Natural killer cell (primary cell): Measurements from ENCODE around the gene SMTNL1. TPM values are rescaled to one million over a fixed set of nuclear protein-coding genes. Genes with fewer than 3 reads are reported as not detected.

Experiments
- ATAC-seq, 3 donors: fragments of 150-1000 bp in 2 of 3; fragments of 200-7000 bp in 1 of 3; cut with Tn5 transposase; 1 replicate in 1 of 3; 2 replicates in 2 of 3; pipeline ENCODE4 v1.10.0; 2021; ENCODE audit warnings: mild to moderate bottlenecking in 2 of 3, moderate library complexity in 2 of 3
- DNase-seq, 2 donors: peaks; one replicate each; pipeline versions ENCODE4 v3.0.0 to v3.0.0-alpha.2; 2013 to 2021; ENCODE audit warnings: mixed read lengths in 1 of 2
- H3K27ac ChIP-seq: one replicate; pipeline ENCODE4 v1.5.1; 2013; ENCODE audit warnings: mild to moderate bottlenecking, low read length
- H3K27me3 ChIP-seq: one replicate; pipeline ENCODE4 v1.6.1; 2013; ENCODE audit warnings: low read length; ENCODE audit not compliant: control insufficient read depth, insufficient read depth
- H3K36me3 ChIP-seq: one replicate; pipeline ENCODE4 v1.6.1; 2013; ENCODE audit warnings: low read length; ENCODE audit not compliant: control insufficient read depth, insufficient read depth
- H3K4me1 ChIP-seq: one replicate; pipeline ENCODE4 v1.6.1; 2013; ENCODE audit warnings: low read length; ENCODE audit not compliant: control insufficient read depth, insufficient read depth
- H3K4me3 ChIP-seq: one replicate; pipeline ENCODE4 v1.5.1; 2013; ENCODE audit warnings: low read length
- H3K9me3 ChIP-seq: one replicate; pipeline ENCODE4 v1.6.1; 2013; ENCODE audit warnings: low read length; ENCODE audit not compliant: control insufficient read depth, insufficient read depth
- H3K27ac Mint-ChIP-seq, 2 donors: one replicate each; pipeline ENCODE4 v1.8.0; 2022; ENCODE audit warnings: mild to moderate bottlenecking in 2 of 2, mixed read lengths in 2 of 2, moderate library complexity in 1 of 2
- H3K27me3 Mint-ChIP-seq, 2 donors: one replicate each; pipeline ENCODE4 v1.8.0; 2022; ENCODE audit warnings: low read depth in 2 of 2, mixed read lengths in 2 of 2
- H3K36me3 Mint-ChIP-seq: one replicate; pipeline ENCODE4 v1.8.0; 2022; ENCODE audit warnings: mixed read lengths
- H3K4me1 Mint-ChIP-seq, 2 donors: one replicate each; pipeline ENCODE4 v1.8.0; 2022; ENCODE audit warnings: mixed read lengths in 2 of 2
- H3K4me3 Mint-ChIP-seq: one replicate; pipeline ENCODE4 v1.8.0; 2022; ENCODE audit warnings: mild to moderate bottlenecking, moderate library complexity, mixed read lengths
- H3K9me3 Mint-ChIP-seq, 2 donors: one replicate each; pipeline ENCODE4 v1.8.0; 2022; ENCODE audit warnings: mixed read lengths in 2 of 2
- WGBS: methylation state at CpG from one replicate; pipeline ENCODE4 v1.1.7; 2013; ENCODE audit warnings: missing lambda C conversion rate; ENCODE audit not compliant: insufficient coverage; 5-methylcytosine and 5-hydroxymethylcytosine counted together
- intact Hi-C: fragments of 100-400 bp; cut with micrococcal nuclease; formaldehyde crosslinking; loops from one replicate; pipeline ENCODE4 v1.14.2; 2022
- total RNA-seq, 4 donors: library from RNA; stranded (reverse); fragments of 120-200 nt in 1 of 4; gene quantifications; one replicate each; pipeline versions ENCODE4 v1.2.3 to v1.2.4, GENCODE V29; 2013 to 2022
- TF ChIP-seq, protein P1 (sequence below): fragments of 200-600 bp; IDR thresholded peaks from one replicate; pipeline ENCODE4 v1.8.0; 2022; ENCODE audit warnings: antibody characterized with exemption

SMTNL1 gene
- total RNA-seq, 3 donors from 2014 or later (not counting 1 experiment from before 2014, with no cell fraction given), result not detected

GRCh38 chr11:57499983-57500461 lies 37.4 kb upstream of the SMTNL1 start:
- peaks cover 3% of the 10 kb centered on the region for H3K36me3 ChIP-seq
- DNase-seq (no peak), ATAC-seq (no peak)
- H3K4me1 ChIP-seq, result no peaks in the 10 kb centered on the region
- H3K4me3 Mint-ChIP-seq, result no peak overlapping the region
- no peaks in the 10 kb centered on the region for H3K27me3 Mint-ChIP-seq
- 79% methylated on average over 11 of the region's 12 CpGs for whole genome bisulfite sequencing
- intact Hi-C loops, result loop anchor here (10.0 kb wide), 1 partner anchor 305 kb away; no protein-coding TSS in a partner anchor
- TF ChIP-seq, protein P1, sequence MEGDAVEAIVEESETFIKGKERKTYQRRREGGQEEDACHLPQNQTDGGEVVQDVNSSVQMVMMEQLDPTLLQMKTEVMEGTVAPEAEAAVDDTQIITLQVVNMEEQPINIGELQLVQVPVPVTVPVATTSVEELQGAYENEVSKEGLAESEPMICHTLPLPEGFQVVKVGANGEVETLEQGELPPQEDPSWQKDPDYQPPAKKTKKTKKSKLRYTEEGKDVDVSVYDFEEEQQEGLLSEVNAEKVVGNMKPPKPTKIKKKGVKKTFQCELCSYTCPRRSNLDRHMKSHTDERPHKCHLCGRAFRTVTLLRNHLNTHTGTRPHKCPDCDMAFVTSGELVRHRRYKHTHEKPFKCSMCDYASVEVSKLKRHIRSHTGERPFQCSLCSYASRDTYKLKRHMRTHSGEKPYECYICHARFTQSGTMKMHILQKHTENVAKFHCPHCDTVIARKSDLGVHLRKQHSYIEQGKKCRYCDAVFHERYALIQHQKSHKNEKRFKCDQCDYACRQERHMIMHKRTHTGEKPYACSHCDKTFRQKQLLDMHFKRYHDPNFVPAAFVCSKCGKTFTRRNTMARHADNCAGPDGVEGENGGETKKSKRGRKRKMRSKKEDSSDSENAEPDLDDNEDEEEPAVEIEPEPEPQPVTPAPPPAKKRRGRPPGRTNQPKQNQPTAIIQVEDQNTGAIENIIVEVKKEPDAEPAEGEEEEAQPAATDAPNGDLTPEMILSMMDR, result no peak
- H3K27me3 ChIP-seq, result no peaks in the 10 kb centered on the region
- no peak overlapping the region for H3K27ac ChIP-seq
- H3K27ac Mint-ChIP-seq, result no peak overlapping the region
- H3K9me3 Mint-ChIP-seq, result no peaks in the 10 kb centered on the region
- no peak overlapping the region for H3K4me3 ChIP-seq
- H3K4me1 Mint-ChIP-seq, result peaks cover 0 to 7% of the 10 kb centered on the region in 2 donors
- no peaks in the 10 kb centered on the region for H3K36me3 Mint-ChIP-seq
- H3K9me3 ChIP-seq, result no peaks in the 10 kb centered on the region

DNA sequence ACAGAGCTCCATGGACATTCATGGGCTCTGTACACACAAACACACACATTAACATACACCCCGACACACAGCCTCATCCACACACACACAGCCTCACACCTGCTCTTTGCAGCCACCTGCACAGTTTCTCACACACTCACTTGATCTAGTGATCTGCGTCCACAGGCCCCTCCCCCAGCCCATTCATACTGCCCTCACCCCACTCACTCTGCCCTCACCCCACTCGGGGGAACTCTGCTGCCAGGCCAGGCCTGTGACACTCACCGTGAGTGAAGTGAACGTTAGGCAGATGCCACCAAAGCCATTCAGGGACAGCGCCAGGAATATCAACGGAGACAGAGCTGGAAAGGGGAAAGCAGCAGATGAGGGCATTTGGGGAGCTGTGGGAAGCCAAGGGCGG lies 36.9 kb upstream of the SMTNL1 start:
- no peak for ATAC-seq
- no peak for DNase-seq
- no peaks in the 10 kb centered on the region for H3K36me3 Mint-ChIP-seq
- Histone ChIP-seq H3K4me1 (no peaks in the 10 kb centered on the region), H3K27ac (no peak overlapping the region), H3K36me3 (peaks cover 3% of the 10 kb centered on the region), H3K9me3 (no peaks in the 10 kb centered on the region), H3K4me3 (no peak overlapping the region), H3K27me3 (no peaks in the 10 kb centered on the region)
- no peaks in the 10 kb centered on the region for H3K27me3 Mint-ChIP-seq
- no peaks in the 10 kb centered on the region for H3K9me3 Mint-ChIP-seq
- peaks cover 0 to 7% of the 10 kb centered on the region in 2 donors for H3K4me1 Mint-ChIP-seq
- H3K4me3 Mint-ChIP-seq, result no peak overlapping the region
- 93% methylated on average over 8 of the region's 8 CpGs for WGBS
- intact Hi-C loops, result no loop called here
- TF ChIP-seq, protein P1, result no peak
- no peak overlapping the region for H3K27ac Mint-ChIP-seq

- TF ChIP-seq, protein P1, result no peak
- H3K9me3 Mint-ChIP-seq, result no peaks in the 10 kb centered on the region
- Histone ChIP-seq H3K4me3 (no peak overlapping the region), H3K27ac (no peak overlapping the region), H3K4me1 (no peaks in the 10 kb centered on the region), H3K27me3 (no peaks in the 10 kb centered on the region), H3K9me3 (no peaks in the 10 kb centered on the region), H3K36me3 (peaks cover 3% of the 10 kb centered on the region)
- H3K27ac Mint-ChIP-seq, result no peak overlapping the region
- intact Hi-C loops, result no loop called here
- WGBS, result 95% methylated on average over 15 of the region's 15 CpGs
- H3K27me3 Mint-ChIP-seq, result no peaks in the 10 kb centered on the region
- H3K36me3 Mint-ChIP-seq, result no peaks in the 10 kb centered on the region
- H3K4me3 Mint-ChIP-seq, result no peak overlapping the region
- no peak for DNase-seq
- H3K4me1 Mint-ChIP-seq, result peaks cover 0 to 7% of the 10 kb centered on the region in 2 donors
- ATAC-seq, result no peak
Measured at GRCh38 chr11:57500926-57501325, 36.5 kb upstream of the SMTNL1 start.

GRCh38 chr11:57501953-57502352 lies 35.4 kb upstream of the SMTNL1 start:
- intact Hi-C loops, result no loop called here
- H3K4me3 Mint-ChIP-seq, result no peak overlapping the region
- whole genome bisulfite sequencing, result 98% methylated on average over 4 of the region's 4 CpGs
- H3K36me3 ChIP-seq, result peaks cover 3% of the 10 kb centered on the region
- no peaks in the 10 kb centered on the region for H3K27me3 ChIP-seq
- DNase-seq (no peak), ATAC-seq (no peak)
- TF ChIP-seq, protein P1, result no peak
- H3K4me1 Mint-ChIP-seq, result peaks cover 0 to 7% of the 10 kb centered on the region in 2 donors
- H3K27me3 Mint-ChIP-seq, result no peaks in the 10 kb centered on the region
- H3K9me3 Mint-ChIP-seq, result no peaks in the 10 kb centered on the region
- H3K9me3 ChIP-seq, result no peaks in the 10 kb centered on the region
- H3K4me3 ChIP-seq, result no peak overlapping the region
- no peak overlapping the region for H3K27ac ChIP-seq
- H3K27ac Mint-ChIP-seq, result no peak overlapping the region
- no peaks in the 10 kb centered on the region for H3K36me3 Mint-ChIP-seq
- no peaks in the 10 kb centered on the region for H3K4me1 ChIP-seq
